Measurements from ENCODE around the gene BRAT1.

The BRAT1 gene

DNA sequence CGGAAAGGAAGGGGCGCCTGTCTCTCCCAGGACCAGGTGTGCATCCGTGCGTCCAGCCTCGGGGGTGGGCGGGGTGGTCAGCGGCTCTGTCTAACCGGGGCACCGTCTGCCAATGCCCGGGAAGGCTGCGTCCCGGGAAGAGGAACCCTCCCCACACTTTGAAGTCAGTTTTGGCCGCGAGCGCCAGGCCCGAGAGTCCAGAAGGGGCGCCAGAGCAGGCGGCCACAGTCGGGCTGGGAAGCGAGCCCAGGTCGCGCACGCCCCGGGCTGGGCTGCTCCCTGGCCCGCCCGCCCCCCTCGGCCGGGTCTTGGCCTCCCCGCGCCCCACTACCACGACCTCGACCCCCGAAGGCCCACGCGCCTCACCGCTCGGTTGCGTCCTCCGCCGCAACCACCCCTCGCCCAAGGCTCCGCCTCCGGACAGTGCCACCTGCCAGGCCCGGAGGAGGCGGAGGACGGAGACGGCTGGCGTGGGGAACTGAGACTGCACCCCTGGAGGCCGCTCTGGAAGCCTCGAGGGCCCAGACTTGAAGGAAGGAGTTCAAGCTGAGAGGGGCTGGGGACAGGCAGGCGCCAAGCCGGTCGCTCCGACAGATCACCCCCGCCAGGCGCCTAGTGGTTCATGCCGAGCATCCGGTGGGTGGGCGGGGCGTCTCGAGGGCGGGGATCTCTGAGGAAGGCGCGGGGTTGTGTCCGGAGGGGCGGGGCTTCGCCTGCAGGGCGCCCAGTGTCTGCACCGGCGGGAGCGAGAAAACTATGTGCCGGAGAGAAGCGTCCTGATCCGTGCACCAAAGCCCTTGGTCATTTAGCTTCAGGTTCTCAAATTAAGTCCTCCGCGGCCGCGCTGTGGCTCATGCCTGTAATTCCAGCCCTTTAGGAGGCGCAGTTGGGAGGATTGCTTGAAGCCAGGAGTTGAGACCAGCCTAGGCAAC is at the start of gene BRAT1:
Gene BRAT1, minus strand, starts transcription at position 404 of the 932 bp plus-strand sequence. CDS start 1,093 bp downstream, outside the sequence.
- peak within 1 kb of the TSS; percentile 86 for H3K4me3 Mint-ChIP-seq
- peaks cover 28% of the 10 kb centered on the region for H3K4me1 Mint-ChIP-seq (ENCODE audit: low read depth)
- peak within 1 kb of the TSS; percentile 81 for H3K27ac Mint-ChIP-seq
- no peaks in the 10 kb centered on the region for H3K27me3 Mint-ChIP-seq (ENCODE audit: low read depth)
- H3K9me3 Mint-ChIP-seq: no peaks in the 10 kb centered on the region
- H3K36me3 Mint-ChIP-seq (ENCODE audit: low read depth): peaks cover 10% of the 10 kb centered on the region

DNA sequence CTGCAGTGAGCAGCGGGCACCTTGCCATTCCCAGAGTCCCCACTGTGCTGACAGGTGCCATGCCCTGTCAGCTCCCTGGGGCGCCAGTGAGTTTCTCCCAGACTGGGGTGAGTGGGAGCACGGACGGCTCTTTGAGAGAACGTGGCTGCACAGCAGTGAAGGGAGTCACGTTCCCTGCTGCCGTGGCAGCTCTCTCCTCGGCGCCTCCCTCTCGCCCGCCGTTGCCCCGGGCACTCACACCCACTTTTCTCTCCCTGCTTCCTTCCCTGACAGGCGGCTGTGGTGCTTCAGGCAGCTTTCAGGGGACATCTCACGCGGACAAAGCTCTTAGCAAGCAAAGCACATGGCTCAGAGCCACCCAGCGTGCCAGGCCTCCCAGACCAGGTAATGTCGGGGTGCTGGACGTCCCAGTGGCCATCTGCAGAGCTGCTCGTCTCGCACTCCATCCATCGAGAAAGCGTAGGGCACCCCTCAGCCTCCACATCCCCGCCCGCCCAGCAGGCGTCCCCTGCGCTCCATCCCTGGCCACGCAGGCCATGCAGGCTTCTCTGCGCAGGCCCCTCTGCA is 49.4 kb upstream of the BRAT1 start:
- no peaks in the 10 kb centered on the region for H3K27me3 Mint-ChIP-seq (ENCODE audit: low read depth)

DNA sequence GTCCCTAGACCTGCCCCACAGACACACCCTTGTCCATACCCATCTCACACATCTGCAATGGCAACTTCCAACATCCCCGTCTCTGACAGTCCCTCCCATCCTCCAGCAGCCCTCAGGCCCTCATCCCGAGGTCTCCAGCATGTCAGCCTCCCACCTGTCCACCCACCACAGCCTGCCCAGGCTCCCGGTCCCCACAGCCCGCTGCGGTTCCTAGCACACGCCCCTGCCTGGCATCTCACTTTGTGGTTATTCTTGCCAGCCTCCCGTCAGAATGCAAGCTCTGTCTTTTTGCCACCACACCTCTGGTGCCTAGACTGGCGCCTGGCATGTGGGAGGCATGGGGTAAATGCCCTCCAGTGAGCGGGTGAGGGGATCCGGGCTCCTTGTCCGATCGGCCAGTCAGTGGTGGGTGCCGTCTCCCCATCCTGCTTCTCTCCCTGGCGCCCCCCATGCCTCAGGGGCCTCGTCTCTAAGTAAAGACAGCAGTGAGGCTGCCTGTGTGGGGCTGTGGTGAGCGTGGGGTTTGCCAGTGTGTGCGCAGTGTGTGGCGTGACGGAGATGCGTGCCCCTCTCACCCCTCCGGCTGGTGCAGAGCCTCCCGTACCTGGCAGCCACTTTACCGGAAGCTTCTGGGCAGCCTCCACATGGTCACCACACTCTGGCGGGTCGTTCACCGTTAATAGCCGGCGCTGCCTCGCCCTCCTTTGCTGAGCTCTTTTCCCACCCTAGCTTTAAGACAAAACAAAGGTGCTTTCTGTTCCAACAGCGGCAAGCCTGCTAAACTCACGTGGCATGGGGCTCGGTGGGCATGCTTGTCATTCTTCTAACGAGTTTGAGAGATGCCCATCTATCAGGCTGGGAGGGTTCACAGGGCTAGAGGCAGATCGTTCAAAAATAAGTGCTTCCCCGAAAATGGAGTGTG is 48.0 kb upstream of the BRAT1 start:
- no peaks in the 10 kb centered on the region for H3K9me3 Mint-ChIP-seq
- H3K4me1 Mint-ChIP-seq (ENCODE audit: low read depth): no peaks in the 10 kb centered on the region
- H3K4me3 Mint-ChIP-seq: no peak overlapping the region
- H3K36me3 Mint-ChIP-seq (ENCODE audit: low read depth): peaks cover 3% of the 10 kb centered on the region
- H3K27ac Mint-ChIP-seq: no peak overlapping the region
- no peaks in the 10 kb centered on the region for H3K27me3 Mint-ChIP-seq (ENCODE audit: low read depth)

More for the DNA sequence above, 49.4 kb upstream of the BRAT1 start:
- Mint-ChIP-seq H3K4me1 (ENCODE audit: low read depth) (no peaks in the 10 kb centered on the region), H3K4me3 (no peak overlapping the region), H3K27ac (no peak overlapping the region), H3K36me3 (ENCODE audit: low read depth) (peaks cover 3% of the 10 kb centered on the region), H3K9me3 (no peaks in the 10 kb centered on the region)

DNA sequence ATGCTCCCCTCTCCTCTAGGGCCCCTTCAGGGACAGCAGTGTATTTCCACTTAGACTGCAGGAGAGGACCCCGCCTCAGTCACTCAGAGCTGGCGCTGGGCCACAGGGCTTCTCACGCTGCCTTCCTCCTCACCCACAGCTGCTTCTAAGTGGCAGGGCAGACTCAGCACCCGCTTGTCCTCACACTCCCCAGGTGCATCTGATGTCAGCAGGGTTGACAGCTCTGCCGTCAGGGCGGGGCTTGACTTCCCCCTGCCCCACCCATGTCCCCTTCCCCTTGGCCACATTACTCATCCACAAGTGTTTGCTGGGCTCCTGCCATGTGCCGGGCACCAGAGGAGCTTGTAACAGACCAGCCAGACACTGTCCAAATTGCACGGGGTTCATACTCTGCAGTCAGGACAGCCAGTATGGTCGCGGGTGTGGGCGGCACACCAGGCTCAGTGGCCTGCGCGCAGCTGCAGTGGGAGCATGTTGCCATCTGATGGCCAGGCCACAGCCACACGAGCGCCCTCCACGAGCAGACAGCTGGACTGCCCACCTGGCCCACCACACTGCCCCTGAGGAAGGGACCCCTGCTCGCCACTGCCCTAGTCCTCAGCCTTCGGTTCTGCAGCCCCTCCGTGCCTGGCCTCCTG is 47.2 kb upstream of the BRAT1 start:
- Mint-ChIP-seq H3K27me3 (ENCODE audit: low read depth) (no peaks in the 10 kb centered on the region), H3K27ac (no peak overlapping the region), H3K4me1 (ENCODE audit: low read depth) (no peaks in the 10 kb centered on the region), H3K36me3 (ENCODE audit: low read depth) (peaks cover 3% of the 10 kb centered on the region), H3K9me3 (no peaks in the 10 kb centered on the region), H3K4me3 (no peak overlapping the region)

DNA sequence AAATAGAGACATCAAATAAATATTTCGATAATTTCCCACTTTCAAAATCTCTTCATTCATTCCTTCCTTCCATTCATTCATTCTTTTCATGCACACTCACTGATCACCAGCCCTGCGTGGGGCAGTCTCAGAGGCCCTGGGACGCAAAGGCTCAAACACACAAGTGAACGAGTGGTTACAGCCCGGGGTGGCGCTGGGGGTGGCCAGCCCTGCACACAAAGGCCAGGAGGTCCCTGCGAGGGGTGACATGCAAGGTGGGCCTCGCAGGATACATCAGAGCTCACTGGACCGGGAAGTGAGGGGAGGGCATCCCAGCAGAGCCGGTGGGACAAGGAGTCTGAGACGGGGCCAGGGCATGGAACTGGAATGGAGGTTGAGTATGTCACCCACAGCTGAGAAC is 46.6 kb upstream of the BRAT1 start:
- H3K4me3 Mint-ChIP-seq: no peak overlapping the region
- H3K9me3 Mint-ChIP-seq: no peaks in the 10 kb centered on the region
- H3K4me1 Mint-ChIP-seq (ENCODE audit: low read depth): no peaks in the 10 kb centered on the region
- no peak overlapping the region for H3K27ac Mint-ChIP-seq
- no peaks in the 10 kb centered on the region for H3K27me3 Mint-ChIP-seq (ENCODE audit: low read depth)
- H3K36me3 Mint-ChIP-seq (ENCODE audit: low read depth): peaks cover 3% of the 10 kb centered on the region

- Mint-ChIP-seq H3K27me3 (ENCODE audit: low read depth) (no peaks in the 10 kb centered on the region), H3K36me3 (ENCODE audit: low read depth) (peaks cover 3% of the 10 kb centered on the region), H3K27ac (no peak overlapping the region), H3K9me3 (no peaks in the 10 kb centered on the region), H3K4me1 (ENCODE audit: low read depth) (no peaks in the 10 kb centered on the region), H3K4me3 (no peak overlapping the region)
Measured at GRCh38 chr7:2601065-2601464, 45.7 kb upstream of the BRAT1 start.

GRCh38 chr7:2598154-2598823 is 43.0 kb upstream of the BRAT1 start:
- Mint-ChIP-seq H3K36me3 (ENCODE audit: low read depth) (peaks cover 8% of the 10 kb centered on the region), H3K27me3 (ENCODE audit: low read depth) (no peaks in the 10 kb centered on the region), H3K4me3 (no peak overlapping the region), H3K9me3 (no peaks in the 10 kb centered on the region), H3K27ac (no peak overlapping the region), H3K4me1 (ENCODE audit: low read depth) (no peaks in the 10 kb centered on the region)

GRCh38 chr7:2597273-2597640 is 41.9 kb upstream of the BRAT1 start:
- H3K36me3 Mint-ChIP-seq (ENCODE audit: low read depth): peaks cover 8% of the 10 kb centered on the region
- no peak overlapping the region for H3K27ac Mint-ChIP-seq
- H3K4me1 Mint-ChIP-seq (ENCODE audit: low read depth): no peaks in the 10 kb centered on the region
- H3K4me3 Mint-ChIP-seq: no peak overlapping the region
- no peaks in the 10 kb centered on the region for H3K27me3 Mint-ChIP-seq (ENCODE audit: low read depth)
- H3K9me3 Mint-ChIP-seq: no peaks in the 10 kb centered on the region

- Mint-ChIP-seq H3K4me3 (no peak overlapping the region), H3K27me3 (ENCODE audit: low read depth) (no peaks in the 10 kb centered on the region), H3K27ac (no peak overlapping the region), H3K4me1 (ENCODE audit: low read depth) (no peaks in the 10 kb centered on the region), H3K36me3 (ENCODE audit: low read depth) (peaks cover 6% of the 10 kb centered on the region), H3K9me3 (no peaks in the 10 kb centered on the region)
Measured at GRCh38 chr7:2596464-2597272, 41.3 kb upstream of the BRAT1 start.

DNA sequence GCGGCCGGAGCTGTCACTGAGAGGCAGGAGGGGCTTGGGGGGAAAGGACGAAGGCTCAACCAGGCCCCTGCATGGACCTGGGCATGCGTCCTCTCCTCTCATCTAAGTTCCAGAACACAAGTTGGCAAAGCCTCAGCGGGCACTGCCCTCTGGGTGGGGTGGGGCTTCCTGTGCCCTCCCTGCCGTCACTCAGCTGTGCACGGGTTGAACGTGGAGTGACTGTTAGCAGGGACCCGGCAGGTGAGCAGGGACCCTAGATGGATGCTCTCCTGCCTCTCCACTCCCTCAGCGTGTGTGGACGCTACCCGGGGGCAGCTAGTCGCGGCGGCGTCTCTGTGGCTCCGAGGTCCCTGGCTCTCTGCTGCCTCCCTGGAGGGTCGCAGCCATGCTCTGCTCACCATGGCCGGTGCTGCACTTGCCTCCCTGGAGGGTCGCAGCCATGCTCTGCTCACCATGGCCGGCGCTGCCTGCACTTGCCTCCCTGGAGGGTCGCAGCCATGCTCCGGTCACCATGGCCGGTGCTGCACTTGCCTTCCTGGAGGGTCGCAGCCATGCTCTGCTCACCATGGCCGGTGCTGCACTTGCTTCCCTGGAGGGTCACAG is 40.0 kb upstream of the BRAT1 start:
- peaks cover 8% of the 10 kb centered on the region for H3K36me3 Mint-ChIP-seq (ENCODE audit: low read depth)
- no peak overlapping the region for H3K27ac Mint-ChIP-seq
- no peaks in the 10 kb centered on the region for H3K4me1 Mint-ChIP-seq (ENCODE audit: low read depth)
- H3K9me3 Mint-ChIP-seq: no peaks in the 10 kb centered on the region
- no peaks in the 10 kb centered on the region for H3K27me3 Mint-ChIP-seq (ENCODE audit: low read depth)
- H3K4me3 Mint-ChIP-seq: no peak overlapping the region

GRCh38 chr7:2594599-2594998 is 39.3 kb upstream of the BRAT1 start:
- H3K4me3 Mint-ChIP-seq: no peak overlapping the region
- H3K4me1 Mint-ChIP-seq (ENCODE audit: low read depth): no peaks in the 10 kb centered on the region
- no peaks in the 10 kb centered on the region for H3K9me3 Mint-ChIP-seq
- peaks cover 8% of the 10 kb centered on the region for H3K36me3 Mint-ChIP-seq (ENCODE audit: low read depth)
- H3K27ac Mint-ChIP-seq: no peak overlapping the region
- no peaks in the 10 kb centered on the region for H3K27me3 Mint-ChIP-seq (ENCODE audit: low read depth)

DNA sequence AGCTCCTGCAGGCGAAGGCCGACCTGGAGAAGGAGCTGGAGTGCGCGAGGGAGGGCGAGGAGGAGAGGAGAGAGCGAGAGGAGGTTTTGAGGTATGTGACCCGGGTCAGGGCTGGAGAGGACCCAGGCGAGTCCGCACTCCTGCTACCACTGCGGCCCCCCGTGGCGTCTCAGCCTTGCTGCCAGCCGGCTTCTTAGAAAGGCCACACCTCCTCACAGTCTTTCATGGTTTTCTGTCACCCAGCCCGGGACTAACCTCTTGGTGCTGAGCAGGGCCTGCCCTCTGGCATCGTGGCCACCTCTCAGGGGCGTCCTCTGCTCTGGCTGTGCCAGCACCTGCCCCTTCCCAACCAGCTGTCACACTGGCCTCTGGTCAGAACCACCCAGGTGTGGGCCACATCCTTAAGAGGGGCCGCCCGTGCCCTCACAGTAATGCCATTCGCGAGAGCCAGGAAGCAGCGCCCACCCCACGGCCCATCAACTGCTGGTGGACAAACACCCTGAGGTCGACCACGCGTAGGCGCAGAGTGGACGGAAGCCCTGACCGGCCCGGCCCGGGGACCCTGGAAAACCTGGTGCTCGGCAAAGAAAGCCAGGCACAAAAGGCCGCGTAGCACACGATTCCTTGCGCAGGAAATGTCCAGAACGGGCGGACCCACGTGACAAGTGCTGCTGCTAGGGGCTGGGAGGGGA is 37.9 kb upstream of the BRAT1 start:
- no peaks in the 10 kb centered on the region for H3K9me3 Mint-ChIP-seq
- H3K27me3 Mint-ChIP-seq (ENCODE audit: low read depth): no peaks in the 10 kb centered on the region
- no peak overlapping the region for H3K27ac Mint-ChIP-seq
- no peak overlapping the region for H3K4me3 Mint-ChIP-seq
- no peaks in the 10 kb centered on the region for H3K4me1 Mint-ChIP-seq (ENCODE audit: low read depth)
- peaks cover 8% of the 10 kb centered on the region for H3K36me3 Mint-ChIP-seq (ENCODE audit: low read depth)

All from T-helper 1 cell treated with Interleukin-12 subunit alpha and Interleukin-12 subunit beta and Interleukin-4 antibody, amounts not matched to agents 30 μg/mL and 1 μg/mL, for 36 hours (primary cell).